Breast epithelium (tissue), 4 donors: ENCODE measurements around the gene UBL7. TPM values are rescaled to one million over a fixed set of nuclear protein-coding genes. Genes with fewer than 3 reads are reported as not detected.

Experiments used
- DNase-seq, 2 donors: peaks; one replicate each; pipeline ENCODE4 v3.0.0-alpha.2; 2019; ENCODE audit warnings: low spot score in 2 of 2
- H3K27ac ChIP-seq, 2 donors: fragments of 200-600 bp; sonication (generic) in 1 of 2; one replicate each; pipeline ENCODE4 v1.5.1; 2016 to 2019; ENCODE audit warnings: mild to moderate bottlenecking in 1 of 2
- H3K27me3 ChIP-seq, 2 donors: fragments of 200-600 bp; sonication (generic) in 1 of 2; one replicate each; pipeline versions ENCODE4 v1.5.1 to v1.6.0; 2017 to 2019; ENCODE audit warnings: control low read depth in 1 of 2, mild to moderate bottlenecking in 1 of 2
- H3K36me3 ChIP-seq: fragments of 200-600 bp; one replicate; pipeline ENCODE4 v1.5.1; 2019
- H3K4me1 ChIP-seq, 2 donors: fragments of 200-600 bp; sonication (generic); one replicate each; pipeline ENCODE4 v1.5.1; 2016 to 2019; ENCODE audit warnings: control low read depth in 1 of 2
- H3K4me3 ChIP-seq, 3 donors: fragments of 200-600 bp; sonication (generic); 1 replicate in 2 of 3; 2 replicates in 1 of 3; pipeline ENCODE4 v1.5.1; 2016 to 2019; ENCODE audit warnings: mild to moderate bottlenecking in 3 of 3, moderate library complexity in 2 of 3
- H3K9me3 ChIP-seq, 2 donors: fragments of 200-600 bp; sonication (generic) in 1 of 2; one replicate each; pipeline ENCODE4 v1.5.1; 2016 to 2019; ENCODE audit warnings: control low read depth in 1 of 2
- CTCF ChIP-seq, 3 donors: fragments of 450-650 bp; IDR thresholded peaks; one replicate each; pipeline ENCODE4 v1.5.1; 2016 to 2017; ENCODE audit warnings: antibody characterized with exemption in 3 of 3, mild to moderate bottlenecking in 3 of 3, moderate library complexity in 3 of 3
- POLR2A ChIP-seq: fragments of 450-650 bp; IDR thresholded peaks from one replicate; pipeline ENCODE4 v1.6.1; 2016; ENCODE audit warnings: antibody characterized with exemption, mild to moderate bottlenecking, moderate library complexity
- POLR2AphosphoS5 ChIP-seq, 3 donors: sonication (generic); formaldehyde crosslinking; IDR thresholded peaks; one replicate each; pipeline ENCODE4 v1.6.1; 2017; ENCODE audit warnings: antibody characterized with exemption in 3 of 3
- intact Hi-C: fragments of 100-400 bp; cut with DNase I; formaldehyde crosslinking; loops from one replicate; pipeline ENCODE4 v1.15.1; 2023; ENCODE audit warnings: low total_unique reads
- total RNA-seq, 3 donors: library from RNA; depleted of rRNA; stranded (reverse); fragments of >200 nt; gene quantifications; one replicate each; pipeline ENCODE4 v1.1.0, GENCODE V29; 2016

Gene UBL7
- total RNA-seq, 3 donors from 2014 or later = 39.0 to 48.9 (median 44.5) TPM

- H3K36me3 ChIP-seq = no peaks in the 10 kb centered on the region
These were observed 46.8 kb downstream of the UBL7 start for GRCh38 chr15:74414081-74414580.

GRCh38 chr15:74413350-74414080 lies 47.4 kb downstream of the UBL7 start:
- intact Hi-C loops = no loop called here
- Histone ChIP-seq H3K4me1 (no peaks in the 10 kb centered on the region), H3K4me3 (no peak overlapping the region), H3K27me3 (no peaks in the 10 kb centered on the region), H3K9me3 (no peaks in the 10 kb centered on the region), H3K36me3 (no peaks in the 10 kb centered on the region), H3K27ac (no peak overlapping the region)
- no peak for DNase-seq
- no peak for TF ChIP-seq POLR2A
- TF ChIP-seq CTCF (IDR thresholded peaks at IDR 0.05) = no peak
- TF ChIP-seq POLR2AphosphoS5 (IDR thresholded peaks at IDR 0.05) = no peak

More at GRCh38 chr15:74414081-74414580, 46.8 kb downstream of the UBL7 start:
- Histone ChIP-seq H3K9me3 (no peaks in the 10 kb centered on the region), H3K27me3 (no peaks in the 10 kb centered on the region), H3K4me1 (no peaks in the 10 kb centered on the region), H3K4me3 (no peak overlapping the region), H3K27ac (no peak overlapping the region)
- intact Hi-C loops = no loop called here
- no peak for DNase-seq
- TF ChIP-seq POLR2A (no peak), CTCF (IDR thresholded peaks at IDR 0.05) (no peak), POLR2AphosphoS5 (IDR thresholded peaks at IDR 0.05) (no peak)

- no peak for DNase-seq
- Histone ChIP-seq H3K36me3 (no peaks in the 10 kb centered on the region), H3K27me3 (no peaks in the 10 kb centered on the region), H3K4me1 (no peaks in the 10 kb centered on the region), H3K9me3 (no peaks in the 10 kb centered on the region), H3K27ac (no peak overlapping the region), H3K4me3 (no peak overlapping the region)
- TF ChIP-seq CTCF (IDR thresholded peaks at IDR 0.05) = no peak
- TF ChIP-seq POLR2AphosphoS5 (IDR thresholded peaks at IDR 0.05) = no peak
- no peak for TF ChIP-seq POLR2A
- intact Hi-C loops = no loop called here
These were observed 48.8 kb downstream of the UBL7 start for GRCh38 chr15:74412159-74412558.

DNA sequence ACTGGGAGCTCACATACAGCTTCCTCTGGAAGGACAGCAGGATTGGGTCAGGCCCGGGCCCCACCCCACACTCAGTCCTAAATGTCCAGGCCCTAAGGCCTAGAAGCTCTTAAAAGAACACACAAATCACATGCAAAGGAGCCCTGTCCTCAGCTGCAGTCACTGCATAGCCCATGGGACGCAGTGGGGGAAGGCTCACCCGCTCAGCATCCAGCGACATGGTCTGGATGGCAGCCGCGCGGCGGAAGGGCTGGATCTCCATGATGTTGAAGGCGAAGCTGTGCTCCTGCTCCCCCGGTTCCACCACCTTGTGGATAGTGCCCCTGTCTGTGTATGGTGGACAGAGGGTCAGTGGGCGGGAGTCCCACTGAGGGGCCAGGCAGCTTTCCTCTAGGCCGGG lies 49.3 kb downstream of the UBL7 start:
- intact Hi-C loops = no loop called here
- TF ChIP-seq POLR2A (no peak), POLR2AphosphoS5 (IDR thresholded peaks at IDR 0.05) (no peak), CTCF (IDR thresholded peaks at IDR 0.05) (no peak)
- Histone ChIP-seq H3K27me3 (no peaks in the 10 kb centered on the region), H3K27ac (no peak overlapping the region), H3K9me3 (no peaks in the 10 kb centered on the region), H3K4me3 (no peak overlapping the region), H3K4me1 (no peaks in the 10 kb centered on the region), H3K36me3 (no peaks in the 10 kb centered on the region)
- DNase-seq = no peak

DNA sequence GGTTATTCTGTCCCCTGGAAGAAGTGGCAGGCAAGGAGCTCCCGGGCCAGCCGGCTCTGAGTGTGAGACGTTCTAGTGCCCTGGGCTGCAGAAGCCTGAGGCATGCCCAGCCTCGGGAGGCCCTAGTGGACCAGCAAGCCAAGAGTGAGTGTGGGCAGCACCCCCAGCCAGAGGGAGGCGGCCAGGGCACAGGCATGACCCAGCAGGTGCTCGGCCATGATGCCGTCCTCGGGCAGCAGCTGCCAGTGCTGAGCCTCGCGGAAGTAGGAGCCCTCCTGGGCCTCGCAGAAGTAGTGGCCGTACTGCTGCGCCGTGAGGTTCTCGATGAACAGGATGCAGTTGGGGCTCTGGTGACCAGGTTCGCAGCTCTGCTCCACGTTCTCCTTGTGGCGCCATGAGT lies 50.5 kb downstream of the UBL7 start:
- Histone ChIP-seq H3K27ac (no peak overlapping the region), H3K9me3 (no peaks in the 10 kb centered on the region), H3K4me3 (no peak overlapping the region), H3K4me1 (no peaks in the 10 kb centered on the region), H3K27me3 (no peaks in the 10 kb centered on the region), H3K36me3 (no peaks in the 10 kb centered on the region)
- TF ChIP-seq POLR2AphosphoS5 (IDR thresholded peaks at IDR 0.05) (no peak), POLR2A (no peak)
- DNase-seq = no peak
- intact Hi-C loops = no loop called here
